Stomach smooth muscle (tissue), 2 donors: Measurements from ENCODE around the gene IGFBP6.
"Not testable (repeated sequence)": the region's sequence is repeated elsewhere in the genome, so short reads cannot be mapped to it uniquely, and the experiment has no call there.

Source experiments
- H3K27ac ChIP-seq: one replicate; pipeline ENCODE4 v1.7.0; 2013; ENCODE audit warnings: mild to moderate bottlenecking, low read length, inconsistent platforms
- H3K27me3 ChIP-seq, 2 donors: one replicate each; pipeline ENCODE4 v1.7.0; 2013; ENCODE audit warnings: low read length in 2 of 2; ENCODE audit not compliant: insufficient read depth in 2 of 2, control insufficient read depth in 1 of 2
- H3K36me3 ChIP-seq, 2 donors: one replicate each; pipeline ENCODE4 v1.7.0; 2013; ENCODE audit warnings: low read length in 2 of 2; ENCODE audit not compliant: control insufficient read depth in 2 of 2, insufficient read depth in 2 of 2
- H3K4me1 ChIP-seq: one replicate; pipeline ENCODE4 v1.7.0; 2013; ENCODE audit warnings: low read length; ENCODE audit not compliant: control insufficient read depth, insufficient read depth
- H3K4me3 ChIP-seq, 2 donors: one replicate each; pipeline ENCODE4 v1.7.0; 2013; ENCODE audit warnings: low read length in 2 of 2
- H3K9ac ChIP-seq, 2 donors: one replicate each; pipeline ENCODE4 v1.7.0; 2013; ENCODE audit warnings: low read length in 2 of 2, mild to moderate bottlenecking in 1 of 2
- H3K9me3 ChIP-seq, 2 donors: one replicate each; pipeline ENCODE4 v1.7.0; 2013; ENCODE audit warnings: low read length in 2 of 2; ENCODE audit not compliant: control insufficient read depth in 2 of 2
- donor health status: healthy.
- donor health status: Pancreatic carcinoma.

IGFBP6 gene

GRCh38 chr12:53101266-53101665 lies 3.8 kb downstream of the IGFBP6 start:
- Histone ChIP-seq H3K4me1 (peaks cover 32% of the 10 kb centered on the region), H3K9ac (no peak overlapping the region), H3K27me3 (no peaks in the 10 kb centered on the region), H3K36me3 (peaks cover 0 to 5% of the 10 kb centered on the region in 2 donors), H3K27ac (no peak overlapping the region), H3K4me3 (no peak overlapping the region), H3K9me3 (no peaks in the 10 kb centered on the region)

- no peak overlapping the region for H3K9ac ChIP-seq
- H3K4me1 ChIP-seq: peaks cover 27% of the 10 kb centered on the region
- H3K9me3 ChIP-seq: no peaks in the 10 kb centered on the region
- no peaks in the 10 kb centered on the region for H3K27me3 ChIP-seq
- H3K4me3 ChIP-seq: no peak overlapping the region
- no peak overlapping the region for H3K27ac ChIP-seq
- H3K36me3 ChIP-seq: peaks cover 0 to 5% of the 10 kb centered on the region in 2 donors
These were observed 4.7 kb downstream of the IGFBP6 start for GRCh38 chr12:53101931-53102781.

GRCh38 chr12:53102883-53103807 lies 5.7 kb downstream of the IGFBP6 start, which contains the start of gene SOAT2:
TSS of gene SOAT2 (plus strand) at chr12:53103486. CDS start at chr12:53103578, 92 bp downstream.
- Histone ChIP-seq H3K27ac (no peak within 1 kb of the TSS), H3K4me3 (no peak within 1 kb of the TSS), H3K9ac (no peak within 1 kb of the TSS), H3K27me3 (no peaks in the 10 kb centered on the region), H3K4me1 (peaks cover 17% of the 10 kb centered on the region), H3K36me3 (peaks cover 0 to 5% of the 10 kb centered on the region in 2 donors), H3K9me3 (no peaks in the 10 kb centered on the region)

DNA sequence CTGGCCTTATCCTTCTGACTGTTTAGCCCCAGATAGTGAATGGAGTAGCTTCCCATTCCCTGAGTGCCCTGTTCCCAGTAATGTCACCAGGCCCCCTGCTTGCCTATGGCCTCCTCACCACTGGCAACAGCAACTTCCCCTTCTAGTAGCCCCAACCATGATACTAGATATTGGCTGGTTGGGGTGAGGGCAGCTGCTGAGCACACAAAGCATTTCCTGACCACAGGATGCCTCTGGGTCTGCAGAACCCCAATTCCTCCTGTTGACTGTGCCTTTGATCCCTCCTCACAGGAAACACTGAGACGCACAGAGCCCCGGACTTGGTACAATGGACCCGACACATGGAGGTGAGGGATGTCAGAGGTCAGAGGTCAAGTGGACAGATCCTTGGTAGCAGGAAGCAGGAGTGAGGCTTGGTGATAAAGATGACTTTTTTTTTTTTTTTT lies 6.4 kb downstream of the IGFBP6 start:
- Histone ChIP-seq H3K27me3 (no peaks in the 10 kb centered on the region), H3K9ac (no peak overlapping the region), H3K9me3 (no peaks in the 10 kb centered on the region), H3K36me3 (peaks cover 0 to 5% of the 10 kb centered on the region in 2 donors), H3K27ac (no peak overlapping the region), H3K4me3 (no peak overlapping the region), H3K4me1 (peaks cover 9% of the 10 kb centered on the region)

DNA sequence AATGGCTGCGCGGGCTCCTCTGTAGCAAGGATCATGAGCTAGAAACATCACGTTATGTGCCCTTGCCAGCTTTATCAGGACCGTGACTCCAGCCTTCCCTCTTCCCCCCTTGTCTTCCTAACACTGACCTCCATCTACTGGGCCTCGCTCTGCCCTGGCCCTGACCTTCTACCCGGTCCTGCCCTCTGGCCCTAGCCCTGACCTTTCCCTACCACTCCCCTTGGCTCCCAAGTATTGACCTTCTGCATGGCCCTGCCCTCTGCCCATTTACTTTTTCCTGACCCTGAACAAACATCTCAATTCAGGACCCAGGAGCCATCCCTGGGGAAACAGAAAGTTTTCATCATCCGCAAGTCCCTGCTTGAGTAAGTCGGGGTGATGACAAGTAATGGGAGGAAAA lies 7.8 kb downstream of the IGFBP6 start:
- no peaks in the 10 kb centered on the region for H3K9me3 ChIP-seq
- no peaks in the 10 kb centered on the region for H3K27me3 ChIP-seq
- H3K4me3 ChIP-seq: no peak overlapping the region
- H3K4me1 ChIP-seq: peaks cover 4% of the 10 kb centered on the region
- no peak overlapping the region for H3K9ac ChIP-seq
- peaks cover 0 to 5% of the 10 kb centered on the region in 2 donors for H3K36me3 ChIP-seq
- H3K27ac ChIP-seq: no peak overlapping the region

- H3K4me1 ChIP-seq: peaks cover 4% of the 10 kb centered on the region
- no peaks in the 10 kb centered on the region for H3K27me3 ChIP-seq
- no peak overlapping the region for H3K9ac ChIP-seq
These were observed 8.4 kb downstream of the IGFBP6 start for GRCh38 chr12:53105712-53106439.

DNA sequence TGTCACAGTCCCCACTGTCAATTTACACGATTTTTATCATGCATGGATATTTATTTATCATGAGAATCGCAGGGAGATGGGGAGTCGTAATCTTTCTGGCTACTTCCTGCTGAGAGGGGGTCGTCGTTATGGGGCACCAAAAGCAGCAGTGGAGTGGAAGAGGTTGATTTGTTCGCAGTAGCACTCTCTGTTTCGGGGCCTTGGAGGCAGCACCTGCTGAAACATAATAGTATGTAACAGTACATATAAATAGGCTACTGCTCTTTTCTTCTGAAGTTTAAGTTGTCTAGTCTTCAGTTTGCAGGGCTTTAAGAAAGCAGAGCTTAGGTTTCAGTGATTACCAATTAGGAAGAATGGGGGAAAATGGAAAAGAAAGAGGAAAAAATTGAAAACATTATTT lies 9.7 kb downstream of the IGFBP6 start:
- Histone ChIP-seq H3K36me3 (peaks cover 0 to 3% of the 10 kb centered on the region in 2 donors), H3K4me3 (no peak overlapping the region), H3K4me1 (peaks cover 4% of the 10 kb centered on the region), H3K9me3 (no peaks in the 10 kb centered on the region), H3K27ac (no peak overlapping the region), H3K27me3 (no peaks in the 10 kb centered on the region), H3K9ac (no peak overlapping the region)

More at GRCh38 chr12:53105712-53106439, 8.4 kb downstream of the IGFBP6 start:
- Histone ChIP-seq H3K4me3 (no peak overlapping the region), H3K9me3 (no peaks in the 10 kb centered on the region), H3K36me3 (peaks cover 0 to 5% of the 10 kb centered on the region in 2 donors), H3K27ac (no peak overlapping the region)

GRCh38 chr12:53112431-53112830 lies 15.0 kb downstream of the IGFBP6 start:
- H3K9me3 ChIP-seq, H3K36me3 ChIP-seq, H3K27me3 ChIP-seq, H3K4me3 ChIP-seq, H3K9ac ChIP-seq, H3K27ac ChIP-seq: not testable (repeated sequence)
- H3K4me1 ChIP-seq: peaks cover 10% of the 10 kb centered on the region

- Histone ChIP-seq H3K4me3 (no peak overlapping the region), H3K36me3 (no peaks in the 10 kb centered on the region), H3K4me1 (peaks cover 10% of the 10 kb centered on the region), H3K9me3 (no peaks in the 10 kb centered on the region), H3K27ac (no peak overlapping the region), H3K9ac (no peak overlapping the region), H3K27me3 (no peaks in the 10 kb centered on the region)
These were observed 15.8 kb downstream of the IGFBP6 start for GRCh38 chr12:53113136-53113705.

- no peak overlapping the region for H3K9ac ChIP-seq
- H3K27ac ChIP-seq: no peak overlapping the region
- H3K27me3 ChIP-seq: no peaks in the 10 kb centered on the region
- no peak overlapping the region for H3K4me3 ChIP-seq
- no peaks in the 10 kb centered on the region for H3K36me3 ChIP-seq
- peaks cover 10% of the 10 kb centered on the region for H3K4me1 ChIP-seq
- H3K9me3 ChIP-seq: no peaks in the 10 kb centered on the region
These were observed 16.5 kb downstream of the IGFBP6 start for GRCh38 chr12:53113951-53114350.
